Measurements from ENCODE around the gene LIAS.
"Not testable (repeated sequence)": the region's sequence is repeated elsewhere in the genome, so short reads cannot be mapped to it uniquely, and the experiment has no call there.

LIAS gene
- long read RNA-seq, full-length matches to known transcripts = 108 of 123 reads
- long read RNA-seq, partial matches to known transcripts = 1 of 123 reads
- long read RNA-seq, other reads (novel, unspliced or antisense) = 14 of 123 reads

DNA sequence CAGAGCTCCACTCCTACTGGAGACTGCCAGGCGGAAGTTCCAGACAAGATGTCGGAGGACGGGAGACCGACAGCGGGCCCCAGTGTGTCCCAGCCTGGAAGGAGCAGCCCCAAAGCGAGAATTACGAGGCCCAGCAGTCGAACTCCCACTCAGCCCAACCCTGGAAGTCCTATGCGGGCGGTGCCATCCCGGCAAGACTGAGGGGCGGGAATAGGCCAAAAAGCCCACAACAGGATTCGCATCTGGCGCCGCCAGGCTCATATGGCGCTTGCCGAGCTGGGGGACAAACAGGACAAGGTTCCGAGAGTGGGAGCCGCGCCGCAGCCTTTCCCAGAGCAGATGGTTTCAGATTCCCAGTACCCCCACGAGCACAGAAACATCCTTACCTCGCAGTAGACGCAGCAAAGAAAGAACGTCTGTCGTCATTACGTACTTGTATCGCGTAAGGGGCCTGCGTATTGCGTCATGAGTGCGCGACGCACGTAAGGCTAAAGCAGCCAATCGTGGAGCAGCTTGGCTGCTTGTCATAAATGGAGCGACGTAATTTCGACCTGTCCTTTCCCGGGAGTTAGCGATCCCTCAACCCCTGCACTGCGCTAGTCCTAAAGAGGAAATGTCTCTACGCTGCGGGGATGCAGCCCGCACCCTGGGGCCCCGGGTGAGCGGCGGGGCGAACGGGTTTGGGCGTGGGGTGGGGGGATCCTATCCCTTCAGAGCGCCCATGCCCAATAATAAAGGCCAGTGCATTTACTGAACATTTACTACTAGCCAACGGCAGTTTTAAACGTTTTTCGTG, at the start of gene LIAS, which contains the start of gene RPL9:
TSS of gene LIAS (plus strand) at position 552 of the 796 bp plus-strand sequence. CDS start at position 614, 62 bp downstream.
TSS of gene RPL9 (minus strand) at position 418 of the 796 bp plus-strand sequence. CDS start 483 bp downstream, outside the sequence.
- peak; percentile 97 to 100 for DNase-seq (ENCODE audit: low read depth in 1 of 2, low spot score in 1 of 2)
- TF ChIP-seq GABPA (IDR thresholded peaks at IDR 0.05; ENCODE audit: low read depth) (no peak), POLR2AphosphoS5 (IDR thresholded peaks at IDR 0.05; ENCODE audit: low read depth) (peak; percentile 97), SPI1 (IDR thresholded peaks at IDR 0.05; ENCODE audit: borderline replicate concordance, low read depth) (peak; percentile 80; the same call in 1 of the 2 replicates)
- TF ChIP-seq, protein P1, sequence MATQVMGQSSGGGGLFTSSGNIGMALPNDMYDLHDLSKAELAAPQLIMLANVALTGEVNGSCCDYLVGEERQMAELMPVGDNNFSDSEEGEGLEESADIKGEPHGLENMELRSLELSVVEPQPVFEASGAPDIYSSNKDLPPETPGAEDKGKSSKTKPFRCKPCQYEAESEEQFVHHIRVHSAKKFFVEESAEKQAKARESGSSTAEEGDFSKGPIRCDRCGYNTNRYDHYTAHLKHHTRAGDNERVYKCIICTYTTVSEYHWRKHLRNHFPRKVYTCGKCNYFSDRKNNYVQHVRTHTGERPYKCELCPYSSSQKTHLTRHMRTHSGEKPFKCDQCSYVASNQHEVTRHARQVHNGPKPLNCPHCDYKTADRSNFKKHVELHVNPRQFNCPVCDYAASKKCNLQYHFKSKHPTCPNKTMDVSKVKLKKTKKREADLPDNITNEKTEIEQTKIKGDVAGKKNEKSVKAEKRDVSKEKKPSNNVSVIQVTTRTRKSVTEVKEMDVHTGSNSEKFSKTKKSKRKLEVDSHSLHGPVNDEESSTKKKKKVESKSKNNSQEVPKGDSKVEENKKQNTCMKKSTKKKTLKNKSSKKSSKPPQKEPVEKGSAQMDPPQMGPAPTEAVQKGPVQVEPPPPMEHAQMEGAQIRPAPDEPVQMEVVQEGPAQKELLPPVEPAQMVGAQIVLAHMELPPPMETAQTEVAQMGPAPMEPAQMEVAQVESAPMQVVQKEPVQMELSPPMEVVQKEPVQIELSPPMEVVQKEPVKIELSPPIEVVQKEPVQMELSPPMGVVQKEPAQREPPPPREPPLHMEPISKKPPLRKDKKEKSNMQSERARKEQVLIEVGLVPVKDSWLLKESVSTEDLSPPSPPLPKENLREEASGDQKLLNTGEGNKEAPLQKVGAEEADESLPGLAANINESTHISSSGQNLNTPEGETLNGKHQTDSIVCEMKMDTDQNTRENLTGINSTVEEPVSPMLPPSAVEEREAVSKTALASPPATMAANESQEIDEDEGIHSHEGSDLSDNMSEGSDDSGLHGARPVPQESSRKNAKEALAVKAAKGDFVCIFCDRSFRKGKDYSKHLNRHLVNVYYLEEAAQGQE (IDR thresholded peaks at IDR 0.05; ENCODE audit: insufficient replicate concordance, low read depth) = peak; percentile 79
- TF ChIP-seq, protein P2, sequence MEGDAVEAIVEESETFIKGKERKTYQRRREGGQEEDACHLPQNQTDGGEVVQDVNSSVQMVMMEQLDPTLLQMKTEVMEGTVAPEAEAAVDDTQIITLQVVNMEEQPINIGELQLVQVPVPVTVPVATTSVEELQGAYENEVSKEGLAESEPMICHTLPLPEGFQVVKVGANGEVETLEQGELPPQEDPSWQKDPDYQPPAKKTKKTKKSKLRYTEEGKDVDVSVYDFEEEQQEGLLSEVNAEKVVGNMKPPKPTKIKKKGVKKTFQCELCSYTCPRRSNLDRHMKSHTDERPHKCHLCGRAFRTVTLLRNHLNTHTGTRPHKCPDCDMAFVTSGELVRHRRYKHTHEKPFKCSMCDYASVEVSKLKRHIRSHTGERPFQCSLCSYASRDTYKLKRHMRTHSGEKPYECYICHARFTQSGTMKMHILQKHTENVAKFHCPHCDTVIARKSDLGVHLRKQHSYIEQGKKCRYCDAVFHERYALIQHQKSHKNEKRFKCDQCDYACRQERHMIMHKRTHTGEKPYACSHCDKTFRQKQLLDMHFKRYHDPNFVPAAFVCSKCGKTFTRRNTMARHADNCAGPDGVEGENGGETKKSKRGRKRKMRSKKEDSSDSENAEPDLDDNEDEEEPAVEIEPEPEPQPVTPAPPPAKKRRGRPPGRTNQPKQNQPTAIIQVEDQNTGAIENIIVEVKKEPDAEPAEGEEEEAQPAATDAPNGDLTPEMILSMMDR (IDR thresholded peaks at IDR 0.05; ENCODE audit: insufficient read depth, low read length) = no peak
- H3K27ac ChIP-seq (replicated peaks) = peak within 1 kb of the TSS; percentile 88
- H3K27me3 ChIP-seq (ENCODE audit: insufficient read depth, poor library complexity, severe bottlenecking) = no peaks in the 10 kb centered on the region
- peak within 1 kb of the TSS; percentile 68 for H3K4me3 ChIP-seq (replicated peaks; ENCODE audit: insufficient read depth, low read length)

DNA sequence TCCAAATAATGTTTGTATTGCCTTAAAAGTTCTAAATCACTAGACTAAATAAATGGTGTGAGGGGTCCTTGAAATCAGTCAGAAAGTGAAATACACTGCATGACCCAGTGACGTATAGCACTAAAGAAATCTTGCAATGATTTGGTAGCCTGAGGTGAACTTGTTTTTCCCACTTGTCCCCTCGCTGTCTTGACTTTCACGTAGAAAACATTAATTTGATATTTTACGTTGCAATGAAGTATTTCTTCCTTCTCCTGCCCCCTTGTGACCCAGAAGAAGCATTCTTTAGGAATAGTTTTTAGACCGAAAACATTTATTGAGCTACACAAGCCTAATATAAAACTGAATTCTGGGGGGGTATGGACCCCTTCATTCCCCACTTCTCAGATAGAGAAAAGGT, 48.4 kb upstream of the LIAS start:
- Histone ChIP-seq H3K27me3 (ENCODE audit: insufficient read depth, poor library complexity, severe bottlenecking) (no peaks in the 10 kb centered on the region), H3K27ac (replicated peaks) (no peak overlapping the region), H3K4me3 (replicated peaks; ENCODE audit: insufficient read depth, low read length) (no peak overlapping the region)
- no peak for DNase-seq (ENCODE audit: low read depth in 1 of 2, low spot score in 1 of 2)
- TF ChIP-seq, protein P2 (IDR thresholded peaks at IDR 0.05; ENCODE audit: insufficient read depth, low read length) = no peak
- no peak for TF ChIP-seq POLR2AphosphoS5 (IDR thresholded peaks at IDR 0.05; ENCODE audit: low read depth)
- no peak for TF ChIP-seq GABPA (IDR thresholded peaks at IDR 0.05; ENCODE audit: low read depth)

DNA sequence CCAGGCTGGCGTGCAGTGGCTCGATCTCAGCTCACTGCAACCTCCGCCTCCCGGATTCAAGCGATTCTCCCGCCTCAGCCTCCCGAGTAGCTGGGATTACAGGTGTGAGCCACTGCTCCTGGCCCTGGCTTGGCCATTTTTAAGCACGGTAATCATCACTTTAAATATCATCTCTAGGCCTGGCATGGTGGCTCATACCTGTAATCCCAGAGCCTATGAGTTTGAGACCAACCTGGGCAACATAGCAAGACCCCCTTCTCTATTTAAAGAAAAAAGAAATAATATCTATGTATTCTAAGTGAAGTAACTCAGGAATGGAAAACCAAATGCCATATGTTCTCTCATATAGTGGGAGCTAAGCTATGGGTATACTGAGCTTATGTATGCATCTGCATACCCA, 47.3 kb upstream of the LIAS start:
- not testable (repeated sequence) for H3K27me3 ChIP-seq (ENCODE audit: insufficient read depth, poor library complexity, severe bottlenecking); H3K4me3 ChIP-seq (replicated peaks; ENCODE audit: insufficient read depth, low read length); DNase-seq (ENCODE audit: low read depth in 1 of 2, low spot score in 1 of 2); H3K27ac ChIP-seq (replicated peaks)

DNA sequence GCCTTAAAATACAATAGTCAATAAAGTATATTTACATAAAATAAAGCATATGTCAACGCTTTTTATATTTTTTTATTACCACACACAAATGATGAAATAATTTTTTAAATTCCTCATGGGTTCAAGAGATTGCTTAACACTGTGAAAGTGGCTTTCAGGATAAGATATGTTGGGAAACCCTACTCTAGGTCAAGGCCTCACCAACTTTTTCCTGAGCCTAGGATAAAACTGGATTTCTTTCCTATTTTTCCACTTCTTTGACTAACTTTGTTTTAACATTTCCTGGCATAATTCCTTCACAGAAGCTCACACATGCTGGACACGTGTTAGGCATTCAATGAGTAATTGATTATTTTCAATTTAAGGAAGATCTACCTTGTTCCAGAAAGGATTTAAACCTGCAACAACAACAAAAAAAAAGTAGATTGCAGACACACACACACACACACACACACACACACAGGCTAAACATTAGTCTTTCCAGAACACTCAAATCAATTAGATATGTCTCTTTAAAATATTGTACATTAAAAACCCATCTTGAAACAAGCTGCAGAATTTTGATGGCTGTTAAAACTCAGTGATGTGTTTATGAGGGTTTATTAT, 43.1 kb upstream of the LIAS start:
- Histone ChIP-seq H3K4me3 (replicated peaks; ENCODE audit: insufficient read depth, low read length) (no peak overlapping the region), H3K27ac (replicated peaks) (no peak overlapping the region), H3K27me3 (ENCODE audit: insufficient read depth, poor library complexity, severe bottlenecking) (no peaks in the 10 kb centered on the region)
- no peak for DNase-seq (ENCODE audit: low read depth in 1 of 2, low spot score in 1 of 2)
- TF ChIP-seq, protein P1 (IDR thresholded peaks at IDR 0.05; ENCODE audit: insufficient replicate concordance, low read depth) = no peak
- TF ChIP-seq SPI1 (IDR thresholded peaks at IDR 0.05; ENCODE audit: borderline replicate concordance, low read depth) (no peak), GABPA (IDR thresholded peaks at IDR 0.05; ENCODE audit: low read depth) (no peak), POLR2AphosphoS5 (IDR thresholded peaks at IDR 0.05; ENCODE audit: low read depth) (no peak)
- TF ChIP-seq, protein P2 (IDR thresholded peaks at IDR 0.05; ENCODE audit: insufficient read depth, low read length) = no peak
